Keratinocyte (primary cell): ENCODE measurements around the gene MICU2. TPM values are rescaled to one million over a fixed set of nuclear protein-coding genes. Genes with fewer than 3 reads are reported as not detected.

Experiments used
- DNase-seq: peaks from one replicate; pipeline ENCODE4 v3.0.0-alpha.2; 2011; ENCODE audit warnings: low read depth, missing footprints, low spot score
- FAIRE-seq: peaks from 2 replicates; lab custom pipeline; 2011; peaks lifted over from hg19 to GRCh38; lab: Jason Lieb, UNC
- H2AFZ ChIP-seq: 2 replicates; pipeline ENCODE4 v1.6.0; 2012; ENCODE audit warnings: low read length, control low read depth, inconsistent platforms; ENCODE audit not compliant: control insufficient read depth
- H3K27ac ChIP-seq: 2 replicates; pipeline ENCODE4 v1.5.1; 2011; ENCODE audit warnings: low read length; ENCODE audit not compliant: control insufficient read depth, insufficient read depth
- H3K27me3 ChIP-seq: 3 replicates; pipeline ENCODE4 v1.6.0; 2011; ENCODE audit warnings: low read length; ENCODE audit not compliant: control insufficient read depth, insufficient read depth; ENCODE audit errors: extremely low read depth
- H3K36me3 ChIP-seq, 2 experiments: 2 replicates in 1 of 2; 3 replicates in 1 of 2; pipeline ENCODE4 v1.5.1; 2011; ENCODE audit warnings: low read length in 2 of 2, mild to moderate bottlenecking in 1 of 2; ENCODE audit not compliant: control insufficient read depth in 2 of 2, insufficient read depth in 2 of 2; ENCODE audit errors: extremely low read depth in 1 of 2
- H3K4me1 ChIP-seq: 3 replicates; pipeline ENCODE4 v1.5.1; 2011; ENCODE audit warnings: low read length; ENCODE audit not compliant: control insufficient read depth, insufficient read depth; ENCODE audit errors: extremely low read depth
- H3K4me2 ChIP-seq: 3 replicates; pipeline ENCODE4 v1.6.0; 2011; ENCODE audit warnings: low read depth, low read length; ENCODE audit not compliant: control insufficient read depth, insufficient read depth; ENCODE audit errors: extremely low read depth
- H3K4me3 ChIP-seq, 3 experiments: fragments of 200-600 bp in 1 of 3; sonication (generic) in 1 of 3; 2 replicates in 2 of 3; 3 replicates in 1 of 3; pipeline ENCODE4 v1.5.1; 2011 to 2016; ENCODE audit warnings: low read length in 3 of 3, mild to moderate bottlenecking in 3 of 3, control low read depth in 2 of 3, inconsistent platforms in 1 of 3, low read depth in 1 of 3, mixed read lengths in 1 of 3, mixed run types in 1 of 3, moderate library complexity in 1 of 3; ENCODE audit not compliant: control insufficient read depth in 2 of 3, insufficient read depth in 2 of 3; ENCODE audit errors: extremely low read depth in 1 of 3
- H3K79me2 ChIP-seq: 2 replicates; pipeline ENCODE4 v1.6.0; 2012; ENCODE audit warnings: low read length; ENCODE audit not compliant: control insufficient read depth, insufficient read depth
- H3K9ac ChIP-seq: 3 replicates; pipeline ENCODE4 v1.6.0; 2011; ENCODE audit warnings: low read length; ENCODE audit not compliant: control insufficient read depth, insufficient read depth; ENCODE audit errors: extremely low read depth
- H3K9me1 ChIP-seq: 3 replicates; pipeline ENCODE4 v1.6.0; 2011; ENCODE audit warnings: low read length; ENCODE audit not compliant: control insufficient read depth, insufficient read depth; ENCODE audit errors: extremely low read depth
- H3K9me3 ChIP-seq: 2 replicates; pipeline ENCODE4 v1.5.1; 2012; ENCODE audit warnings: low read depth, low read length; ENCODE audit not compliant: control insufficient read depth
- H4K20me1 ChIP-seq: 3 replicates; pipeline ENCODE4 v1.6.0; 2011; ENCODE audit warnings: low read length; ENCODE audit not compliant: control insufficient read depth, insufficient read depth; ENCODE audit errors: extremely low read depth
- EZH2 ChIP-seq: IDR thresholded peaks from one replicate; pipeline ENCODE4 v1.6.1; 2012; ENCODE audit warnings: inconsistent platforms, mild to moderate bottlenecking, low read length, moderate library complexity
- dilution Hi-C: fragments of 300-500 bp; cut with MboI; formaldehyde crosslinking; loops from one replicate; pipeline ENCODE4 v1.7.0; 2020; ENCODE audit warnings: low sequenced_read_pairs; ENCODE audit not compliant: extremely low pct_ligation_motif_present
- polyA plus RNA-seq, 5 experiments: library from polyadenylated mRNA; depleted of rRNA in 3 of 5; stranded (reverse) in 3 of 5; stranded (forward) in 1 of 5; unstranded in 1 of 5; fragments of >200 nt; gene quantifications; 1 replicate in 1 of 5; 2 replicates in 3 of 5; 3 replicates in 1 of 5; pipeline versions ENCODE4 v1.2.1 to v1.2.3, GENCODE V29; 2011 to 2012; ENCODE audit warnings: missing spikeins in 2 of 5, low read depth in 1 of 5, low replicate concordance in 1 of 5
- TF ChIP-seq, protein P1 (sequence below), 3 experiments: IDR thresholded peaks in 1 of 3; conservative IDR thresholded peaks in 1 of 3; optimal IDR thresholded peaks in 1 of 3; 2 replicates in 2 of 3; 3 replicates in 1 of 3; pipeline versions ENCODE3 to v1.5.1; 2011; ENCODE audit warnings: low read length in 3 of 3, mild to moderate bottlenecking in 3 of 3, moderate library complexity in 2 of 3, control low read depth in 1 of 3, inconsistent platforms in 1 of 3; ENCODE audit not compliant: insufficient read depth in 2 of 3; ENCODE audit errors: extremely low read depth in 1 of 3

The MICU2 gene
- polyA plus RNA-seq, 1 donor (not counting 4 experiments of a cell fraction or from before 2014, with no cell fraction given): 42.9 TPM

DNA sequence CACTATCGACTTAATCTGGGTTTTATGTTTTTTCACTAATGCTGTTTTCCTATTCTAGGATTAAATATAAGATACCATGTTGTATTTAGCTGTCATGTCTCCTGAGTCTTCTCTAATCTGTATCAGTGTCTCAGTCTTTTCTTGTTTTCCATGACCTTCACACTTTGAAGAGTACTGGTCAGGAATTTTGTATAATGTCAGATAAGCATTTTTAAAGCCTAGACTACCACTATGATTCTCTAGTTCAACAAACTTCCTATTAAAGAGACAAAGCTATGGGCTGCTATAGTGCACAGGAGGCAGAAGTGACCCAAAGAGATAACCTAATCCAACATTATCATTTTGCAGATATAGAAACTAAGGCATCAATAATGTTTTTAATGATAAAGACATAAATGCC, 81.8 kb downstream of the MICU2 start:
- Histone ChIP-seq H4K20me1 (no peaks in the 10 kb centered on the region), H3K4me3 (no peak overlapping the region), H3K79me2 (no peaks in the 10 kb centered on the region), H3K4me1 (no peaks in the 10 kb centered on the region), H2AFZ (no peak overlapping the region), H3K9me1 (no peaks in the 10 kb centered on the region), H3K36me3 (peaks cover 0 to 1% of the 10 kb centered on the region in 2 experiments), H3K9ac (no peak overlapping the region), H3K4me2 (no peak overlapping the region), H3K27me3 (no peaks in the 10 kb centered on the region), H3K9me3 (no peaks in the 10 kb centered on the region), H3K27ac (no peak overlapping the region)
- FAIRE-seq: no peak
- DNase-seq: no peak
- dilution Hi-C loops: no loop called here
- no peak for TF ChIP-seq EZH2
- TF ChIP-seq, protein P1, sequence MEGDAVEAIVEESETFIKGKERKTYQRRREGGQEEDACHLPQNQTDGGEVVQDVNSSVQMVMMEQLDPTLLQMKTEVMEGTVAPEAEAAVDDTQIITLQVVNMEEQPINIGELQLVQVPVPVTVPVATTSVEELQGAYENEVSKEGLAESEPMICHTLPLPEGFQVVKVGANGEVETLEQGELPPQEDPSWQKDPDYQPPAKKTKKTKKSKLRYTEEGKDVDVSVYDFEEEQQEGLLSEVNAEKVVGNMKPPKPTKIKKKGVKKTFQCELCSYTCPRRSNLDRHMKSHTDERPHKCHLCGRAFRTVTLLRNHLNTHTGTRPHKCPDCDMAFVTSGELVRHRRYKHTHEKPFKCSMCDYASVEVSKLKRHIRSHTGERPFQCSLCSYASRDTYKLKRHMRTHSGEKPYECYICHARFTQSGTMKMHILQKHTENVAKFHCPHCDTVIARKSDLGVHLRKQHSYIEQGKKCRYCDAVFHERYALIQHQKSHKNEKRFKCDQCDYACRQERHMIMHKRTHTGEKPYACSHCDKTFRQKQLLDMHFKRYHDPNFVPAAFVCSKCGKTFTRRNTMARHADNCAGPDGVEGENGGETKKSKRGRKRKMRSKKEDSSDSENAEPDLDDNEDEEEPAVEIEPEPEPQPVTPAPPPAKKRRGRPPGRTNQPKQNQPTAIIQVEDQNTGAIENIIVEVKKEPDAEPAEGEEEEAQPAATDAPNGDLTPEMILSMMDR (optimal IDR thresholded peaks at IDR 0.05 in 1 of 3, IDR thresholded peaks at IDR 0.05 in 1 of 3, conservative IDR thresholded peaks at IDR 0.05 in 1 of 3; ENCODE audit: extremely low read depth in 1 of 3, insufficient read depth in 2 of 3, low read length in 3 of 3): no peak

- Histone ChIP-seq H3K9me3 (no peaks in the 10 kb centered on the region), H3K9me1 (no peaks in the 10 kb centered on the region), H3K9ac (no peak overlapping the region), H2AFZ (no peak overlapping the region), H3K79me2 (no peaks in the 10 kb centered on the region), H3K27ac (no peak overlapping the region), H3K36me3 (peaks cover 0 to 1% of the 10 kb centered on the region in 2 experiments), H4K20me1 (no peaks in the 10 kb centered on the region), H3K4me1 (no peaks in the 10 kb centered on the region), H3K4me2 (no peak overlapping the region), H3K27me3 (no peaks in the 10 kb centered on the region), H3K4me3 (no peak overlapping the region)
- no peak for FAIRE-seq
- dilution Hi-C loops: no loop called here
- TF ChIP-seq, protein P1 (optimal IDR thresholded peaks at IDR 0.05 in 1 of 3, IDR thresholded peaks at IDR 0.05 in 1 of 3, conservative IDR thresholded peaks at IDR 0.05 in 1 of 3; ENCODE audit: extremely low read depth in 1 of 3, insufficient read depth in 2 of 3, low read length in 3 of 3): no peak
- no peak for TF ChIP-seq EZH2
- DNase-seq: no peak
Measured at GRCh38 chr13:21518617-21519144, 85.3 kb downstream of the MICU2 start.
